Osteocyte (in vitro differentiated cells): ENCODE data around the gene KDF1. TPM values are rescaled to one million over a fixed set of nuclear protein-coding genes. Genes with fewer than 3 reads are reported as not detected.
A peak's percentile ranks its signal among the peaks of the same experiment; 100 is the strongest.

Experiments used
- DNase-seq: peaks from one replicate; pipeline ENCODE4 v3.0.0; 2021; ENCODE audit warnings: mixed read lengths; ENCODE audit not compliant: unreplicated experiment; ENCODE audit errors: extremely low spot score
- H3K27ac Mint-ChIP-seq: one replicate; pipeline ENCODE4 v1.8.0; 2021; ENCODE audit warnings: mild to moderate bottlenecking, mixed read lengths; ENCODE audit not compliant: unreplicated experiment
- H3K27me3 Mint-ChIP-seq: one replicate; pipeline ENCODE4 v1.8.0; 2021; ENCODE audit warnings: mixed read lengths; ENCODE audit not compliant: unreplicated experiment
- H3K36me3 Mint-ChIP-seq: one replicate; pipeline ENCODE4 v1.8.0; 2021; ENCODE audit warnings: mixed read lengths; ENCODE audit not compliant: unreplicated experiment
- H3K4me1 Mint-ChIP-seq: one replicate; pipeline ENCODE4 v1.8.0; 2021; ENCODE audit warnings: mixed read lengths; ENCODE audit not compliant: unreplicated experiment
- H3K4me3 Mint-ChIP-seq: one replicate; pipeline ENCODE4 v1.8.0; 2021; ENCODE audit warnings: mild to moderate bottlenecking, moderate library complexity, mixed read lengths; ENCODE audit not compliant: unreplicated experiment
- H3K9me3 Mint-ChIP-seq: one replicate; pipeline ENCODE4 v1.8.0; 2021; ENCODE audit warnings: mixed read lengths; ENCODE audit not compliant: unreplicated experiment
- total RNA-seq: library from RNA; stranded (reverse); gene quantifications from 2 replicates; pipeline ENCODE4 v1.2.1, GENCODE V29; 2021
- TF ChIP-seq, protein P1 (sequence below): fragments of 200-600 bp; sonication (generic); IDR thresholded peaks from 2 replicates; pipeline ENCODE4 v1.5.0; 2021; ENCODE audit warnings: antibody characterized with exemption, mild to moderate bottlenecking, moderate library complexity

Gene KDF1
- total RNA-seq, 1 donor from 2014 or later: not detected

DNA sequence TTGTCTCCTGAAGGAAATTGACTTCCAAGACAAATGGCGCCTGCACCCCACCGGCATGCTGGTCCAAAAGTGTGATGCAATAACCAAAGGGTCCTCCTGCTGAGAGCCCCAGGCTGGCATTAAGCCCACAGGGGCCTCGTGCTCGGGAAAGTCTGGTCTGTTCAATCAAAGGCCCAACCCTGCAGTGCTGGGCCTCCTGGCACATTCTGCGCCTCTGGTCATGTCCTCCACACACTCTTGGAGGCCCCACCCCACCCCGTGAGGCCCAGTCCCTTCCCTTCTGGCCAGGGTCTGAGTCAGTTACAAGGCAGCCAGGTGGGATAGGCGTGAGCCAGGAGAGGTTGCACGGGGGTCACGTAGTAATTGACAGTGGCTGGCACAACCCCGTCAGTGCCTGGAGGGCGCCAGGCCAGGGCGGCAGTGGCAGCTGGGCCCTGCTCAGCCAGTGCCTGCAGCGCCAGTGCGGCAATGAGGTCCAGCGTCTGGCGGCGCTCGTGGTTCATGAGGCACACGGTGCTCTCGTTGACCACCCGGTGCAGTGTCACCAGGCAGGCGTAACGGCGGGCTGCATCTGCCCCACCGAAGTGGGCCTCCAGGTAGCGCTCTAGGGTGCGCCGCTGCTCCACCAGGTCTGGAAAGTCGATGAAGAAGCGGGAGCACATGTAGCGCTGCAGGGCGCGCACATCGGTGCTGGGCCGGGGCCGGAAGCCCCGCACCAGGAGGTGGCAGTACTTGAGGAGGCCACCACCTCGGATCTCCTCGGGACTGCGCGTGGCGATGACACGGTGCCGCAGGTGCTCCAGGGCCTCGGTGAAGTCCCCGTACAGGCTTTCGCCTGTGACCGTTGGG lies 45.6 kb upstream of the KDF1 start:
- TF ChIP-seq, protein P1, sequence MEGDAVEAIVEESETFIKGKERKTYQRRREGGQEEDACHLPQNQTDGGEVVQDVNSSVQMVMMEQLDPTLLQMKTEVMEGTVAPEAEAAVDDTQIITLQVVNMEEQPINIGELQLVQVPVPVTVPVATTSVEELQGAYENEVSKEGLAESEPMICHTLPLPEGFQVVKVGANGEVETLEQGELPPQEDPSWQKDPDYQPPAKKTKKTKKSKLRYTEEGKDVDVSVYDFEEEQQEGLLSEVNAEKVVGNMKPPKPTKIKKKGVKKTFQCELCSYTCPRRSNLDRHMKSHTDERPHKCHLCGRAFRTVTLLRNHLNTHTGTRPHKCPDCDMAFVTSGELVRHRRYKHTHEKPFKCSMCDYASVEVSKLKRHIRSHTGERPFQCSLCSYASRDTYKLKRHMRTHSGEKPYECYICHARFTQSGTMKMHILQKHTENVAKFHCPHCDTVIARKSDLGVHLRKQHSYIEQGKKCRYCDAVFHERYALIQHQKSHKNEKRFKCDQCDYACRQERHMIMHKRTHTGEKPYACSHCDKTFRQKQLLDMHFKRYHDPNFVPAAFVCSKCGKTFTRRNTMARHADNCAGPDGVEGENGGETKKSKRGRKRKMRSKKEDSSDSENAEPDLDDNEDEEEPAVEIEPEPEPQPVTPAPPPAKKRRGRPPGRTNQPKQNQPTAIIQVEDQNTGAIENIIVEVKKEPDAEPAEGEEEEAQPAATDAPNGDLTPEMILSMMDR: no peak
- Mint-ChIP-seq H3K9me3 (no peaks in the 10 kb centered on the region), H3K27me3 (no peaks in the 10 kb centered on the region), H3K36me3 (no peaks in the 10 kb centered on the region), H3K4me3 (no peak overlapping the region), H3K27ac (no peak overlapping the region), H3K4me1 (peaks cover 56% of the 10 kb centered on the region)
- DNase-seq: no peak

DNA sequence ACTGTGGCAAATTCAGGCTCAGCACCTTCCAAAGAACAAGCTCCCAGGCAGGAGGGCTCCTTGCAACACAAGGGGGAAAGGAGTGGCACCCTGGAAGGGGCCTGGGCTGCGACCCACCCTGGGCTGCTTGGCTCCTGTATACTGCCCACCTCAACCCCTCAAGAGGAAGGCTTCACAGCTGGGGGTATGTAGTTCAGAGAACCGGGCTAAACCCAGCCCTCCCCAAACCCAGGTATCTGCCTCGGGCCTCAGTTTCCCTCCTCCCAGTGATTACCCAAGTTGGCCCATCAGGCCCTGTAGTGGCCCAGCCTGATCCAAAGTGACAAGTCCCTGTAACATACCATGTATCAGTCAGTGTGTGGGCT lies 44.9 kb upstream of the KDF1 start:
- Mint-ChIP-seq H3K27ac (peak overlapping the region; percentile 18), H3K4me3 (no peak overlapping the region), H3K36me3 (no peaks in the 10 kb centered on the region), H3K27me3 (no peaks in the 10 kb centered on the region), H3K4me1 (peaks cover 57% of the 10 kb centered on the region), H3K9me3 (no peaks in the 10 kb centered on the region)
- TF ChIP-seq, protein P1: no peak
- no peak for DNase-seq

DNA sequence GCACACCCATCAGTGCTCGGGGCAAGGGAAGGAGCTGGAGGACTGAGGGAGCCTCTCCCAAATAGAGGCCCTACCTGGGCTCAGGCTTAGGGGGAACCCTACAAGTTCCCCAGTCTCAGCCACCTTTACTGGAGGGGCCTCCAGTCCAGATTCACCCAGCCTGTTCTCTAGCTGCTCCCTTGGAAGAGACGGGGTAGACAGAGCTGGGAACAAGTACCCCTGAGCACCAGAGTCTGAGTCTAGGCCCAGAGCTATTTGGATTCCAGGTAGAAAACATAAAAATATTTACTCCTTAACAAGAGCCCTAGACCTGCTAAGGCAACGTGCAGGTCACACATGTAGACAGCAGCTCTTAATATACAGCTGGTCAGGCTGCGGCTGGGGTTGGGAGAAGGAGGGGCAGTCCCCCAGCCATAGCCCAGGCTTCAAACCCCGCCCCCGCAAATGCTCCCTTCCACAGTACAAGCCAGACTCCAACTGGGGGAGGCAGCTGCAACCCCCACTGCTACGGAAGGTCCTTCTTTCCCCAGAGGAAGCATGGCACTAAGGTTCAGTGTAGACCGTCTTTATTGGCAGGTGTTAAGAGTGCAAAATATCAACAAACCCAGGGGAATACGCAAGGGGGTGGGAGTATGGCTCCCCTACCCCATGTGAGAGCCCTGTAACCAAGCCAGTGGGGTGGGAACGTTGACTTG lies 44.4 kb upstream of the KDF1 start:
- H3K9me3 Mint-ChIP-seq: no peaks in the 10 kb centered on the region
- H3K27ac Mint-ChIP-seq: peak overlapping the region; percentile 18
- H3K4me3 Mint-ChIP-seq: no peak overlapping the region
- no peak for DNase-seq
- TF ChIP-seq, protein P1: no peak
- no peaks in the 10 kb centered on the region for H3K27me3 Mint-ChIP-seq
- peaks cover 57% of the 10 kb centered on the region for H3K4me1 Mint-ChIP-seq
- no peaks in the 10 kb centered on the region for H3K36me3 Mint-ChIP-seq

DNA sequence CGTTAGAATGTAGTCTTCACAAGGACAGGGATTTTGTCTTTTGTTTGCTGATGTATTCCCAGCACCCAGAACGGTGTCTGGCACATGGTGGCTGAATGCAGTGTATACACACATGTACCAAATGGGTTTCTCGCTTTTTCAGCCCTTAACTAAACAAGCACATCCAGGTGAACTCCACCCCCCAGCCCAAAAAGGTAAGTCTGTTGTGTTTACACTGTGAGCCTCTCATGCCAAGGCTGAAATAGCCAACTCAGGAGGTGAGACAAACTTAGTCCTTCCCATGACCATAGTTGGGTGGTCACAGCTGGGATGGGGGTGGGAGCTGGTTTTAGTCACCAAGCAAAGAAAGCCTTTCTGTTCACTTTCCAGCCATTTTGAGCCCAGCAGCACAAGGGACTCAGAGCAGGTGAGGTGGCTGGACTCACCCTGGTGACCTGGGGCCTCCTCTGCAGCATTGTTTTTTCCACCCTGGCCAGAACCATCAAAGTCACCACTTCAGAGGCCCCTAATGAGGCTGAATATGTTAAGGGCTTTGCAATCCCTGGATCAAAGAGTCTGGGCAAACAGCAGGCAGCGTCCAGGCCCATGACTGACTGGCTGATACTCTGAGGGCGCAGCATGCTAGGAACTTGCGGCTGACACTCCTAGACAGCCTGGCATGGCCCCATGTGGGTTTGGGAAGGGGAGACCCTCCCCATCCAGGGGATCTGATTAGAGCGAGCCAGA lies 43.6 kb upstream of the KDF1 start:
- Mint-ChIP-seq H3K27ac (peak overlapping the region; percentile 18), H3K9me3 (no peaks in the 10 kb centered on the region), H3K27me3 (no peaks in the 10 kb centered on the region), H3K4me3 (no peak overlapping the region), H3K36me3 (no peaks in the 10 kb centered on the region), H3K4me1 (peaks cover 58% of the 10 kb centered on the region)
- TF ChIP-seq, protein P1: no peak
- no peak for DNase-seq
